Liver (tissue), 9 donors: Measurements from ENCODE around the gene ZFAND3. TPM values are rescaled to one million over a fixed set of nuclear protein-coding genes. Genes with fewer than 3 reads are reported as not detected.

Experiments
- DNase-seq: peaks from one replicate; pipeline ENCODE4 v3.0.0-alpha.2; 2017; ENCODE audit warnings: low spot score
- H3K27ac ChIP-seq, 2 donors: one replicate each; pipeline ENCODE4 v1.7.0; 2013; ENCODE audit warnings: inconsistent platforms in 2 of 2, low read length in 2 of 2, control low read depth in 1 of 2, low read depth in 1 of 2, mild to moderate bottlenecking in 1 of 2
- H3K27me3 ChIP-seq, 4 donors: one replicate each; pipeline versions ENCODE4 v1.6.1 to v1.7.0; 2013; ENCODE audit warnings: low read length in 3 of 4, inconsistent platforms in 1 of 4, mild to moderate bottlenecking in 1 of 4, moderate library complexity in 1 of 4; ENCODE audit not compliant: control insufficient read depth in 4 of 4, insufficient read depth in 4 of 4
- H3K36me3 ChIP-seq, 4 donors: one replicate each; pipeline versions ENCODE4 v1.6.1 to v1.7.0; 2013; ENCODE audit warnings: low read length in 3 of 4, mild to moderate bottlenecking in 3 of 4, low read depth in 1 of 4, moderate library complexity in 1 of 4; ENCODE audit not compliant: control insufficient read depth in 4 of 4, insufficient read depth in 3 of 4
- H3K4me1 ChIP-seq, 4 donors: one replicate each; pipeline versions ENCODE4 v1.6.1 to v1.7.0; 2013; ENCODE audit warnings: low read length in 3 of 4, mild to moderate bottlenecking in 3 of 4, moderate library complexity in 1 of 4; ENCODE audit not compliant: control insufficient read depth in 4 of 4, insufficient read depth in 4 of 4
- H3K4me3 ChIP-seq, 3 donors: one replicate each; pipeline versions ENCODE4 v1.6.1 to v1.7.0; 2013; ENCODE audit warnings: low read length in 3 of 3, control low read depth in 1 of 3, low read depth in 1 of 3, mild to moderate bottlenecking in 1 of 3
- H3K9ac ChIP-seq, 2 donors: one replicate each; pipeline ENCODE4 v1.7.0; 2013; ENCODE audit warnings: low read length in 2 of 2, mild to moderate bottlenecking in 2 of 2, moderate library complexity in 2 of 2, control low read depth in 1 of 2, low read depth in 1 of 2
- H3K9me3 ChIP-seq, 4 donors: one replicate each; pipeline versions ENCODE4 v1.6.1 to v1.7.0; 2013; ENCODE audit warnings: low read length in 3 of 4; ENCODE audit not compliant: control insufficient read depth in 4 of 4
- FOXA1 ChIP-seq: IDR thresholded peaks from 2 replicates; pipeline ENCODE4 v1.6.1; 2016; ENCODE audit warnings: antibody characterized with exemption
- FOXA2 ChIP-seq: IDR thresholded peaks from 2 replicates; pipeline ENCODE4 v1.6.1; 2016; ENCODE audit warnings: antibody characterized with exemption
- GABPA ChIP-seq, 2 donors: IDR thresholded peaks in 1 of 2; conservative IDR thresholded peaks in 1 of 2; 2 replicates each; pipeline ENCODE4 v1.6.1; 2016; ENCODE audit warnings: antibody characterized with exemption in 2 of 2, mild to moderate bottlenecking in 1 of 2, moderate library complexity in 1 of 2
- HNF4A ChIP-seq, 2 donors: conservative IDR thresholded peaks; 2 replicates each; pipeline ENCODE4 v1.6.1; 2016; ENCODE audit warnings: antibody characterized with exemption in 2 of 2, mild to moderate bottlenecking in 2 of 2
- HNF4G ChIP-seq: IDR thresholded peaks from 2 replicates; pipeline ENCODE4 v1.6.1; 2016; ENCODE audit warnings: antibody characterized with exemption
- RAD21 ChIP-seq, 2 donors: IDR thresholded peaks; 2 replicates each; pipeline ENCODE4 v1.6.1; 2016; ENCODE audit warnings: antibody characterized with exemption in 2 of 2, mild to moderate bottlenecking in 2 of 2
- RXRA ChIP-seq, 2 donors: IDR thresholded peaks; 2 replicates each; pipeline ENCODE4 v1.6.1; 2017 to 2018; ENCODE audit warnings: antibody characterized with exemption in 2 of 2, mild to moderate bottlenecking in 1 of 2
- TAF1 ChIP-seq: conservative IDR thresholded peaks from 2 replicates; pipeline ENCODE4 v1.6.1; 2016; ENCODE audit warnings: antibody characterized with exemption, mild to moderate bottlenecking
- YY1 ChIP-seq: IDR thresholded peaks from 2 replicates; pipeline ENCODE4 v1.6.1; 2016; ENCODE audit warnings: antibody characterized with exemption, mild to moderate bottlenecking
- WGBS: extraction: QIAGEN DNeasy Blood & Tissue Kit; methylation state at CpG from one replicate; pipeline ENCODE4 v1.1.7; 2013; 5-methylcytosine and 5-hydroxymethylcytosine counted together
- polyA plus RNA-seq, 2 donors: library from polyadenylated mRNA; stranded (reverse) in 1 of 2; unstranded in 1 of 2; fragments of 200-250 nt in 1 of 2; fragments of >200 nt in 1 of 2; fragmentation: Nextera tagmentation in 1 of 2; extraction: Ambion mirVana in 1 of 2; gene quantifications; one replicate each; pipeline versions ENCODE4 v1.2.1 to v1.2.3, GENCODE V29; 2013 to 2015
- total RNA-seq, 2 donors: library from RNA; depleted of rRNA; stranded (reverse); fragments of >200 nt; gene quantifications; one replicate each; pipeline ENCODE4 v1.2.3, GENCODE V29; 2014
- TF ChIP-seq, protein P1 (sequence below): IDR thresholded peaks from 2 replicates; pipeline ENCODE4 v1.6.1; 2016; ENCODE audit warnings: antibody characterized with exemption
- TF ChIP-seq, protein P2 (sequence below): IDR thresholded peaks from 2 replicates; pipeline ENCODE4 v1.6.1; 2016; ENCODE audit warnings: antibody characterized with exemption, mild to moderate bottlenecking
- TF ChIP-seq, protein P3 (sequence below): fragments of 150-350 bp; IDR thresholded peaks from 2 replicates; pipeline ENCODE4 v1.5.1; 2017; ENCODE audit warnings: improper control_type of control experiment, low read depth, low read length; ENCODE audit not compliant: missing input control
- TF ChIP-seq, protein P4 (sequence below): IDR thresholded peaks from 2 replicates; pipeline ENCODE4 v1.6.1; 2016; ENCODE audit warnings: antibody characterized with exemption
- TF ChIP-seq, protein P5 (sequence below): IDR thresholded peaks from 2 replicates; pipeline ENCODE4 v1.6.1; 2016; ENCODE audit warnings: antibody characterized with exemption
- donor health status: healthy.
- donor health status: healthy.
- donor health status: healthy.
- donor health status: healthy.
- donor health status: healthy.

Gene ZFAND3
- total and polyA plus RNA-seq, 4 donors: 7.7 to 37.5 (median 23.1) TPM

DNA sequence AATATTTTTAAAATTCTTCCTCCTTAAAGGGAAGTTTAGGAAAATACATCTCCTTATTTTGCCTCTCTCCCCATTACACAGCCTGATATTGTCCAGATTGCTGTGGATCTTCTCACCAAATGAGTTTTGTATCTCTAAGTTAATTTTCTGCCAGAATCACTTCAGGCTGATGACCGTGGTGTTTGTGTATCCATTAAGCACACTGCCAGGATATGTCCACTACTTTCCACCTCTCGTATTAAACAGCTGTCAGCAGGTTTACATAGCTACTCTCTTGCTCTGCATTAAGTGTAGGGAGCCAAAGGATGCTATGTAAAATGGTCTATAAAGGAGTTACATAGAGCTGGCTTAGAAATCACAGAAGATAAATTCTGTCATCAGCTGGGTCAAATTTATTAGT is 201.1 kb downstream of the ZFAND3 start:
- H3K9me3 ChIP-seq: no peaks in the 10 kb centered on the region
- no peak overlapping the region for H3K27ac ChIP-seq
- H3K4me3 ChIP-seq: no peak overlapping the region
- H3K4me1 ChIP-seq: peaks cover 8 to 28% (median 22%) of the 10 kb centered on the region in 4 donors
- no peaks in the 10 kb centered on the region for H3K27me3 ChIP-seq
- no peak overlapping the region for H3K9ac ChIP-seq
- H3K36me3 ChIP-seq: no peaks in the 10 kb centered on the region
- WGBS: 19% methylated on average over 2 of the region's 2 CpGs
- no peak for TF ChIP-seq RAD21 (IDR thresholded peaks at IDR 0.05)
- no peak for TF ChIP-seq FOXA2
- TF ChIP-seq YY1: no peak
- TF ChIP-seq, protein P1, sequence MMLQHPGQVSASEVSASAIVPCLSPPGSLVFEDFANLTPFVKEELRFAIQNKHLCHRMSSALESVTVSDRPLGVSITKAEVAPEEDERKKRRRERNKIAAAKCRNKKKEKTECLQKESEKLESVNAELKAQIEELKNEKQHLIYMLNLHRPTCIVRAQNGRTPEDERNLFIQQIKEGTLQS: no peak
- TF ChIP-seq, protein P2, sequence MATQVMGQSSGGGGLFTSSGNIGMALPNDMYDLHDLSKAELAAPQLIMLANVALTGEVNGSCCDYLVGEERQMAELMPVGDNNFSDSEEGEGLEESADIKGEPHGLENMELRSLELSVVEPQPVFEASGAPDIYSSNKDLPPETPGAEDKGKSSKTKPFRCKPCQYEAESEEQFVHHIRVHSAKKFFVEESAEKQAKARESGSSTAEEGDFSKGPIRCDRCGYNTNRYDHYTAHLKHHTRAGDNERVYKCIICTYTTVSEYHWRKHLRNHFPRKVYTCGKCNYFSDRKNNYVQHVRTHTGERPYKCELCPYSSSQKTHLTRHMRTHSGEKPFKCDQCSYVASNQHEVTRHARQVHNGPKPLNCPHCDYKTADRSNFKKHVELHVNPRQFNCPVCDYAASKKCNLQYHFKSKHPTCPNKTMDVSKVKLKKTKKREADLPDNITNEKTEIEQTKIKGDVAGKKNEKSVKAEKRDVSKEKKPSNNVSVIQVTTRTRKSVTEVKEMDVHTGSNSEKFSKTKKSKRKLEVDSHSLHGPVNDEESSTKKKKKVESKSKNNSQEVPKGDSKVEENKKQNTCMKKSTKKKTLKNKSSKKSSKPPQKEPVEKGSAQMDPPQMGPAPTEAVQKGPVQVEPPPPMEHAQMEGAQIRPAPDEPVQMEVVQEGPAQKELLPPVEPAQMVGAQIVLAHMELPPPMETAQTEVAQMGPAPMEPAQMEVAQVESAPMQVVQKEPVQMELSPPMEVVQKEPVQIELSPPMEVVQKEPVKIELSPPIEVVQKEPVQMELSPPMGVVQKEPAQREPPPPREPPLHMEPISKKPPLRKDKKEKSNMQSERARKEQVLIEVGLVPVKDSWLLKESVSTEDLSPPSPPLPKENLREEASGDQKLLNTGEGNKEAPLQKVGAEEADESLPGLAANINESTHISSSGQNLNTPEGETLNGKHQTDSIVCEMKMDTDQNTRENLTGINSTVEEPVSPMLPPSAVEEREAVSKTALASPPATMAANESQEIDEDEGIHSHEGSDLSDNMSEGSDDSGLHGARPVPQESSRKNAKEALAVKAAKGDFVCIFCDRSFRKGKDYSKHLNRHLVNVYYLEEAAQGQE: no peak
- TF ChIP-seq, protein P3, sequence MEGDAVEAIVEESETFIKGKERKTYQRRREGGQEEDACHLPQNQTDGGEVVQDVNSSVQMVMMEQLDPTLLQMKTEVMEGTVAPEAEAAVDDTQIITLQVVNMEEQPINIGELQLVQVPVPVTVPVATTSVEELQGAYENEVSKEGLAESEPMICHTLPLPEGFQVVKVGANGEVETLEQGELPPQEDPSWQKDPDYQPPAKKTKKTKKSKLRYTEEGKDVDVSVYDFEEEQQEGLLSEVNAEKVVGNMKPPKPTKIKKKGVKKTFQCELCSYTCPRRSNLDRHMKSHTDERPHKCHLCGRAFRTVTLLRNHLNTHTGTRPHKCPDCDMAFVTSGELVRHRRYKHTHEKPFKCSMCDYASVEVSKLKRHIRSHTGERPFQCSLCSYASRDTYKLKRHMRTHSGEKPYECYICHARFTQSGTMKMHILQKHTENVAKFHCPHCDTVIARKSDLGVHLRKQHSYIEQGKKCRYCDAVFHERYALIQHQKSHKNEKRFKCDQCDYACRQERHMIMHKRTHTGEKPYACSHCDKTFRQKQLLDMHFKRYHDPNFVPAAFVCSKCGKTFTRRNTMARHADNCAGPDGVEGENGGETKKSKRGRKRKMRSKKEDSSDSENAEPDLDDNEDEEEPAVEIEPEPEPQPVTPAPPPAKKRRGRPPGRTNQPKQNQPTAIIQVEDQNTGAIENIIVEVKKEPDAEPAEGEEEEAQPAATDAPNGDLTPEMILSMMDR: no peak
- TF ChIP-seq, protein P4, sequence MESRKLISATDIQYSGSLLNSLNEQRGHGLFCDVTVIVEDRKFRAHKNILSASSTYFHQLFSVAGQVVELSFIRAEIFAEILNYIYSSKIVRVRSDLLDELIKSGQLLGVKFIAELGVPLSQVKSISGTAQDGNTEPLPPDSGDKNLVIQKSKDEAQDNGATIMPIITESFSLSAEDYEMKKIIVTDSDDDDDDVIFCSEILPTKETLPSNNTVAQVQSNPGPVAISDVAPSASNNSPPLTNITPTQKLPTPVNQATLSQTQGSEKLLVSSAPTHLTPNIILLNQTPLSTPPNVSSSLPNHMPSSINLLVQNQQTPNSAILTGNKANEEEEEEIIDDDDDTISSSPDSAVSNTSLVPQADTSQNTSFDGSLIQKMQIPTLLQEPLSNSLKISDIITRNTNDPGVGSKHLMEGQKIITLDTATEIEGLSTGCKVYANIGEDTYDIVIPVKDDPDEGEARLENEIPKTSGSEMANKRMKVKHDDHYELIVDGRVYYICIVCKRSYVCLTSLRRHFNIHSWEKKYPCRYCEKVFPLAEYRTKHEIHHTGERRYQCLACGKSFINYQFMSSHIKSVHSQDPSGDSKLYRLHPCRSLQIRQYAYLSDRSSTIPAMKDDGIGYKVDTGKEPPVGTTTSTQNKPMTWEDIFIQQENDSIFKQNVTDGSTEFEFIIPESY: no peak
- no peak for TF ChIP-seq HNF4A (conservative IDR thresholded peaks at IDR 0.05)
- no peak for TF ChIP-seq TAF1
- no peak for TF ChIP-seq HNF4G
- TF ChIP-seq GABPA (IDR thresholded peaks at IDR 0.05 in 1 of 2, conservative IDR thresholded peaks at IDR 0.05 in 1 of 2): no peak
- TF ChIP-seq FOXA1: no peak
- TF ChIP-seq RXRA (IDR thresholded peaks at IDR 0.05): no peak
- TF ChIP-seq, protein P5, sequence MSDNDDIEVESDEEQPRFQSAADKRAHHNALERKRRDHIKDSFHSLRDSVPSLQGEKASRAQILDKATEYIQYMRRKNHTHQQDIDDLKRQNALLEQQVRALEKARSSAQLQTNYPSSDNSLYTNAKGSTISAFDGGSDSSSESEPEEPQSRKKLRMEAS: no peak
- no peak for DNase-seq

DNA sequence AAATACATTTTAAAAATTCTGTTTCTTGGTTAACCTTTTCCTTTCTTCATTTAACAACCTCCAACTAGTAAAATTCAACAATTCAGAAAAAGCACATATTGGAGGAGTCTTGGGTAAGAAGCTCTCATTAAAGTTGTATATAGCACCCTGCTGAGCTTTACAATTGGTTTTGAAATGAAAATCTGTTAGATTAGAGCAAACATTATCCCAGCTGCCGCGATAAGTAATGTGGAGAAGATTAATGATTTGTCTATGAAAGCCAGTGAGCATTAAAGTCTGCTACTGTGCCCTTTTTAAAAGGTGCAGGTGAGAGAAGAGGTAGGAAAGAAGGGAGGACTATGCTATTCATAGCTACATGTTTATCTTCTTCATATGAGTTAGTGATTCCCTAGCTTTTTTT is 201.5 kb downstream of the ZFAND3 start:
- no peaks in the 10 kb centered on the region for H3K9me3 ChIP-seq
- no peak overlapping the region for H3K27ac ChIP-seq
- no peaks in the 10 kb centered on the region for H3K27me3 ChIP-seq
- TF ChIP-seq RAD21 (IDR thresholded peaks at IDR 0.05): no peak
- TF ChIP-seq YY1: no peak
- no peak overlapping the region for H3K9ac ChIP-seq
- 40% methylated on average over 2 of the region's 2 CpGs for WGBS
- peaks cover 8 to 28% (median 22%) of the 10 kb centered on the region in 4 donors for H3K4me1 ChIP-seq
- DNase-seq: no peak
- H3K4me3 ChIP-seq: no peak overlapping the region
- H3K36me3 ChIP-seq: no peaks in the 10 kb centered on the region
